Stimulated activated CD8-positive, alpha-beta memory T cell treated with anti-CD3 and anti-CD28 coated beads, Interleukin-2, amount 100 ng/mL, for 48 hours (primary cell): ENCODE results near the gene PILRA.
"Not testable (repeated sequence)": the region's sequence is repeated elsewhere in the genome, so short reads cannot be mapped to it uniquely, and the experiment has no call there.

Experiments
- DNase-seq, 2 donors: peaks; one replicate each; pipeline ENCODE4 v3.0.0-alpha.2; 2020; ENCODE audit warnings: low read depth in 2 of 2

Gene PILRA

GRCh38 chr7:100433592-100434296, 60.5 kb downstream of the PILRA start:
- DNase-seq = no peak

GRCh38 chr7:100434297-100435144, 61.2 kb downstream of the PILRA start:
- no peak for DNase-seq

- DNase-seq = peak in 1 of 2 donors; percentile 29
Observed at GRCh38 chr7:100435401-100436304, 62.4 kb downstream of the PILRA start.

GRCh38 chr7:100437150-100438100, 64.1 kb downstream of the PILRA start:
- no peak for DNase-seq

- DNase-seq = no peak
Observed at GRCh38 chr7:100438172-100438571, 64.9 kb downstream of the PILRA start.

GRCh38 chr7:100438731-100439130, 65.4 kb downstream of the PILRA start:
- DNase-seq = not testable (repeated sequence)

- not testable (repeated sequence) for DNase-seq
Observed at GRCh38 chr7:100439244-100439643, 66.0 kb downstream of the PILRA start.

- DNase-seq = no peak
Observed at GRCh38 chr7:100441641-100442535, 68.6 kb downstream of the PILRA start.

GRCh38 chr7:100443096-100443840, 70.0 kb downstream of the PILRA start:
- no peak for DNase-seq

- DNase-seq = no peak
Observed at GRCh38 chr7:100444311-100445278, 71.3 kb downstream of the PILRA start.

- no peak for DNase-seq
Observed at GRCh38 chr7:100446040-100446439, 72.8 kb downstream of the PILRA start.

- not testable (repeated sequence) for DNase-seq
Observed at GRCh38 chr7:100447363-100447762, 74.1 kb downstream of the PILRA start.

GRCh38 chr7:100449190-100449795, 76.0 kb downstream of the PILRA start:
- DNase-seq = no peak
